Activated T-helper 9 cell treated with anti-CD3 and anti-CD28 coated beads, Interleukin-2, amount 50 U/mL, for 16 hours (primary cell): ENCODE results near the gene APOL6.
A peak's percentile ranks its signal among the peaks of the same experiment; 100 is the strongest.
"Not testable (repeated sequence)": the region's sequence is repeated elsewhere in the genome, so short reads cannot be mapped to it uniquely, and the experiment has no call there.

Experiments used
- DNase-seq: peaks from one replicate; pipeline ENCODE4 v3.0.0-alpha.2; 2020; ENCODE audit warnings: low read depth

The APOL6 gene

DNA sequence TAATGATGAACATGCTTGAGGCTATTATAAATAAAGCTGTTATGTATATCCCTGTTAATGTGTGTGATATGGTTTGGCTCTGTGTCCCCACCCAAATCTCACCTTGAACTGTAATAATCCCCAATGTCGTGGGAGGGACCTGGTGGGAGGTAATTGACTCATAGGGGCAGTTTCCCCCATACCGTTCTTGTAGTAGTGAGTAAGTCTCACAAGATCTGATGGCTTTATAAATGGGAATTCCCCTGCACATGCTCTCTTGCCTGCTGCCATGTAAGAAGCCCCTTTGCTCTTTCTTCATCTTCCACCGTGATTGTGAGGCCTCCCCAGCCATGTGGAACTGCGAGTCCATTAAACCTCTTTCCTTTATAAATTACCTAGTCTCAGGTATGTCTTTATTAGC, 31.2 kb downstream of the APOL6 start:
- DNase-seq, result peak; percentile 59

DNA sequence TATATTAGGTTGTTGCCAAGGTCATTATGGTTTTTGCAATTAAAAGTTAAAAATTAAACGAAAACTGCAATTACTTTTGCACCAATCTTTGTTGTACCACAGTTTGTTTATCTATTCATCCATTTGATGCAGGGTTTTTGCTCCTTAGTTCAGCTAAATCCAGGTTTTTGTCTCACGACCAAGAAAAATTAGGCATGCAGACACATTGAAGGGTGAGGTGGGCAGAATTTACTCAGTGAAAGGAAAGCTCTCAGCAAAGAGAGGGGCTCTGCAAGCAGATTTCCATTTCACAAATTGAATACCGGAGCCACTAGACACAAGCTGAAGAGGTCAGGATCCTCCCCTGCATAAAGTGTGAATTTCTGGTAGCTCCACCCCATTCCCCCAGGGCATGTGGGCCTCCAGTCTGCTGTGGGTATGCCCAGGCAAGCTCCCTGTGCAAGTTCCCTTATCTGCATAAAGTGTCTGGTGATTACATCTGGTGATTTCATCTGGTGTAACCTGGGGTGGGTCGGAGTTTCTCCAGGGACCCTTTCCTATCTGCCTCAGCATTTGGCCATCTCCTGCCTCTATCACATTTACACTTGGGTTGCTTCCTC, 33.3 kb downstream of the APOL6 start:
- no peak for DNase-seq

DNA sequence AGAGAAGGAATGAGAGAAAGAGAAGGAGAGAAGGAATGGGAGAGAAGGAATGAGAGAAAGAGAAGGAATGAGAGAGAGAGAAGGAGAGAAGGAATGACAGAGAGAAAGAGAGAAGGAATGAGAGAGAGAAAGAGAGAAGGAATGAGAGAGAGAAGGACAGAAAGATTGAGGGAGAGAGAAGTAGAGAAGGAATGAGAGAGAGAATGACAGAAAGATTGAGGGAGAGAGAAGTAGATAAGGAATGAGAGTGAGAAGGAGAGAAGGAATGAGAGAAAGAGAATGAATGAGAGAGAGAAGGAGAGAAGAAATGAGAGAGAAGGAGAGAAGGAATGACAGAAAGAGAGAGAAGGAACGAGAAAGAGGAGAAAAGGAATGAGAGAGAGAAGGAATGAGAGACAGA, 35.3 kb downstream of the APOL6 start:
- DNase-seq, result no peak

DNA sequence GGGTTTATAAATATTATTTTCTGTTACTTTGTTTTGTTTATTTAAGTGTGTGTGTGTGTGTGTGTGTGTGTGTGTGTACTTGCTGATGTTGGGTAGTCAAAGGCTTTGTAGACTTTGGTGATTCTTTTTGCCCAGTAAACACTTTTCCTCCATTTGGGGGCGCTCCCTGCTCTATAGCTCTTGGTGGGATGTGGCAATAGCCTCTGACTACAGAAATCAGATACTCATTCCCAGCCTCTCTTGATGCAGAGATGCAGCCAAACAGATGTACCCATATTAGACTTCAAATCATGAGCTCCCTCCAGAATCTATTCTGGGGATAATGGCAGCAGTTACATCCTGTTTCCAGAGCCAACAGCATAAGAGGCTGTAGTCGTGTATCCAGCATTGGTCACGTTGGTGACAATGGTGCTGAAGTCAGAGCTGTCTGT, 36.0 kb downstream of the APOL6 start:
- no peak for DNase-seq

DNA sequence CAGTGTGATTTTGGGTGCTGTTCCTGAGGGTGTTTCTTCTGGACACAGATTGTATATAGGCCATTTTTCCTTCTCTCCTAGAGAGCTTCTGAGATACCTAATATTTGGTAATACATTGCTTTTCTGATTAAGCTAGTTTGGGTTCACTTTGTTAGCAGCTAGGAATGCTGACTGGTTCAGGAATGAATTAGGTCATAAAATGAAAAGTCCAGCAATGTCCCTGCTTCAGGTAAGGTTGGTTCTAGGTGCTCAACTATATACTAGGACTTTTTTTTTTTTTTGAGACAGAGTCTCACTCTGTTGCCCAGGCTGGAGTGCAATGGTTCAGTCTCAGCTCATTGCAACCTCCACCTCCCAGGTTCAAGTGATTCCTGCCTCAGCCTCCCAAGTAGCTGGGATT, 36.5 kb downstream of the APOL6 start:
- DNase-seq, result no peak

DNA sequence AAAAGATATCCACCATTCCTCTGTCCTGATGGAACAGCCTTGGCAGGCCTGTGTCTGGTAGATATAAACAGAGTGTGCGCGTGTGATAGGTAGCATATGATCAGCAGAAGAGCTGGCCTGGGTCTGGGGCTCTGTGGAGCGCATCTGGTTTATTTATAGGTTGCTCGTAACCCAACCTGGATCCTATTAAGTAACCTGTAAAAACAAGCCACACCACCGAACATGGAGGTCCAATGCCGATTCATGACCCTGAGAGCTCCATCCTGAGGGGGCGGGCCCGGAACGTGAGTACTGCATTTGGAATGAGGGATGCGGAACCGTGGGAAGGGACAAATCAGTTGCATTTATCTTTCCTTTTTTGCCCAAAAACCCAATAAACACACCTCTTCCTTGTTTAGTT, 37.5 kb downstream of the APOL6 start:
- DNase-seq, result no peak

DNA sequence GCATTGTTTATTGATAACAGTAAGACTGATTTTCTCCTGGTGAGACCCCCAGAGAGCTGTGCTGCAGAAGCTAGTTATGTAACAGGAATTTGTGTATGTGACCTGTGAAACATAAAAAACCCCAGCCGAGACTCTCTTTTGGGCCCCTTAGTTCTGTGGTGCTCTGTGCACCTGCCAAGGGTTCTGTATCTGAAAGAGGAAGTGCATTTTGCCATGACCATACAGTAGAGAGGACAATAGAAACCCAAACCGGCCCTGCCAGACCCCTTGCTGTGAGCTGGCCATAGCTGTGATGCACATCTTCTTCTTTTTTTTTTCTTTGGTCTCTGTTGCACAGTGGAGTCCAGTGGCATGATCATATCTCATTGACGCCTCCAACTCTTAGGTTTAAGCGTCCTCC, 38.1 kb downstream of the APOL6 start:
- DNase-seq, result no peak

DNA sequence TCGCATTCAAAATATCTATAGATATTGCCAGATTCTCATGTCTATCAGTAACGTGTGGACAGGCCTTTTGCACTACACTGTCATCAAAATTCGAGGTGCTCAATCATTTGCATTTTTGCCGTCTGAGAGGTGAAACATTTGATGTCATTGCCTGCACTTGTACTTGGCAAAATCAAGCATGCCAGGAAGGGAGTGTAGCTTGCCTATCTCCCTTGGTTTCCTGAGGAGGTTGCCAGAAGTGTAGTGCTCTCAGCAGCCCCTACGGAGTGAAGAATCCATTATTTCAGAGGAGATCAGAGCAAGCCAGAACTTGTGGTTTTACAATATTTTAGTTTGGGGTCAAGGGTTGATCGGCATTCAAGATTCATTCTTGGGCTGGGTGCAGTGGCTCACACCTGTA, 39.2 kb downstream of the APOL6 start:
- no peak for DNase-seq

DNA sequence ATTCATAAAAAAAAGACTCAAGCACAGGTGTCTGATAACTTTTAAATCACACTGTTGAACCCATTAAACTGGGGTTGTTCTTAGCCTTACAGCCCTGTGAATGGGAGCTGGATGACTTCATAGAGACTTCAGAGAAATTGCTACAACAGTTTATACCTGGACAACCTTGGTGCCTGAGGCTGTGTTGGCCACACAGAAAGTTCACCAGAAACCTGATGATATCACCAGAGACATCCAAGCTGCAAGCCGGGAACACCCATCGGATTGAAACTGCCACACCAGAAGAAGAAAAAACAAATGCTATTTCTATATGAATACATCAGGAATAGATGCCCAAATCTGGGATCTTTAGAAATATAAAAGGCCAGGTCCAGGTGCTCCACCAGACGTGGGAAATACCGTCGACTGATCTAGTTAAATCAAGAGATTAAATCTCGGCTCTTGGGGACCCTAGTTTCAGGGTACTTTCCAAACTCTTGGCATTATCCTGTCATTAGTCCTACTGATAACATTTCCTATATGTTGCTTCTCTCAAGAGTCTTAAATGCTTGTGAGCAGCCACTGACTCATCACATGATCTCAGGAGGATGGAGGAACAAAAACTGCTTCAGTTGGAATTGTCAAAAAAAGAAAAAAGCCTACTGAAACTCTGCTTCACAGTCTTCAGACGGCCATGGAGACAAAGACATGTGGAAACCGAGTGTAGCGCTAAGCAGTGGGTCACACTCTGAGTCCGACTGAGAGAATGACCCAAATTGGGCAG, 40.8 kb downstream of the APOL6 start:
- DNase-seq, result no peak

DNA sequence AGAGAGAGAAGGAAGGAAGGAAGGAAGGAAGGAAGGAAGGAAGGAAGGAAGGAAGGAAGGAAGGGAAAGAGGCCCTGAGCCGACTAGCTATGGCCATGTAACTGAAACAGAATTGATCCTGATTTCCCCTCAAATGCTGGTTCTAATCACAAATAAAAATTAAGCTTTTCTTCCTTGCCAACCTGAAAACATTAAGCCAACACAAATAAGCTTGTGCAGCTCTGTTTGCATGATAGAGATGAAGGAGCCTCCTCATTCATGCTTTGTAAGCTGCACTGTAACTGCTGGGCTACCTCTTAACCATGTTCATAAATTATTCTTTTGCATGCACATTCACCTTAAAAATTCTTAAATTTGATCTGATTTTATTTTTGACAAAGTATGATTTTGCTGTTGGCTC, 41.8 kb downstream of the APOL6 start:
- no peak for DNase-seq

DNA sequence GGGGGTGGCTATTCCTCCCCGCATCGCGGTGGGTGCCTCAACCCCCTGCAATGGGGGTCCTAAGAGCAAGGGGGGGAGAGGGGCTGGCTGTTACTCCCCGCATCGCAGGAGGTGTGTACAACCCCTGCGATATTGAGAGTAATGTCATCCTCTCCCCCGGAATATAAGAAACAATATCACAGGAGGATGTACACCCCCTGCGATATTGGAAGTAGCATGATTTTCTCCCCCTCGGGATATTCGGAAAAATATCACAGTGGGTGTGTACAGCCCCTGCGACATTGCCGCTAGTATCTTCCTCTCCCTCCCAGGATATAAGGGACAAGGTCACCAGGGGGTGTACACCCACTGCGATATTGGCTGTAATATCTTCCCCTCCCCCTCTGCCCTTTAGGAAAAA, 47.0 kb downstream of the APOL6 start:
- no peak for DNase-seq

DNA sequence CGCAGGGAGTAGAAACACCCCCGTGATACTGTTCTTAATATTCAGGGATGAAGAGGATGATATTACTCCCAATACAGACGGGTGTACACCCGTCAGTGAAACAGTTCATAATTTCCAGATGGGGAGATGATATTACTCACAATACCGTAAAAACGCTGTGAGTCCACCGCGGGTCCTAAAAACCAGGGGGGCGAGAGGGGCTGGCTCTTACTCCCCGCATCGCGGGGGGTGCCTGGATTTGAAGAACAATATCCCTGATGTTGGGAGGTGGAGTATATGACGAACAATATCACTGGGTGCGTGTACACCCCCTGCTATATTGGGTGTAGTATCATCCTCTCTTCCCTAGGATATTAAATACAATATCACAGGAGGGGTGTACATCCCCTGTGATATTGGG, 48.9 kb downstream of the APOL6 start:
- DNase-seq, result no peak

DNA sequence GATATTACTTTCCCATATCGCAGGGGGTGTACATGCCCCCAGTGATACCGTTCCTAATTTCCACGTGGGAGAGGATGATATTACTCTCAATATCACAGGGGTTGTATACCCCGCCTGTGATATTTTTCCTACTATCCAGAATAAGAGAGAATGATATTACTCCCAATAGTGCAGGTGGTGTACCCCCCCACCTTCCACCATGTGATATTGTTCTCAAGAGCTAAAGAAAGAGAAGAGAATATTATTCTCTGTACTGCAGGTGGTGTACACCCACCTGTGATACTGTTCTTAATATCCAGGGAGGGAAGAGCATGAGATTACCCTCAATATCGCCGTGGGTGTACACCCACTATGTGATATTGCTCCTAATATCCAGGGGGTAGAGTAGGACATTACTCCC, 51.6 kb downstream of the APOL6 start:
- not testable (repeated sequence) for DNase-seq

DNA sequence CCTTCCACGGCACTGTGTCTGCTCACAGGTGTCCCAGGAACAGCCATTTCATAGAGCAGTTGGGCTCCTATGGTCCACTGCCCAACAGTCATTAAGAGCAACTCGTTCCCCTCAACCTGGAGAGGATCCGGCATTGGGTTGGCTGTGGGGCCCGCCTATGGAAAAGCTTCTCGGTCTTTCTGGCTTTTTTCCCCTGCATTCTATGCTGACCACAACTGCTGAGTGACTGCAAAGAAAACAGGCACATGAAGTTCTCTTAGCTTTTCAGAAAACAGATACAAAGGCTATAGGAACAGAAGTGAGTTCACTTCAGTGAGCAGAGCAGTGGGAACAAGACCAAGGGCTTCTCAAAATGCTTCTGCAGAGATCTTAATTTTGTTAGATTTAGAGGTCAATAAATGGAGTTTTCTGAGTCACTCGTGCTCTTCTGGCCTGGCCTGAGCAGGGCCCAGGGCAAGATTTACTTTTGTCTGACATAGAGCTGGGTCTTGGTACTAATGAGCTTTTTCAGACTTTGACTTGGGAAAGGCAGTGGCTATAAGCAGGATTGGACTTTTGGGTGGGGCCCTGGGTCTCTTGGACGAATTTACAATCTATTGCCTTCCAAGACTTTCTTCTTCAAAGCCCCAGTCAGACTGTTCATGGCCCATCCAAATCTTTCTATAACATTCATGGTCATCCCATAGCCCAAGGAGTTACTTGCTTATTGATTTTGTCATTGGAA, 55.8 kb downstream of the APOL6 start:
- no peak for DNase-seq

DNA sequence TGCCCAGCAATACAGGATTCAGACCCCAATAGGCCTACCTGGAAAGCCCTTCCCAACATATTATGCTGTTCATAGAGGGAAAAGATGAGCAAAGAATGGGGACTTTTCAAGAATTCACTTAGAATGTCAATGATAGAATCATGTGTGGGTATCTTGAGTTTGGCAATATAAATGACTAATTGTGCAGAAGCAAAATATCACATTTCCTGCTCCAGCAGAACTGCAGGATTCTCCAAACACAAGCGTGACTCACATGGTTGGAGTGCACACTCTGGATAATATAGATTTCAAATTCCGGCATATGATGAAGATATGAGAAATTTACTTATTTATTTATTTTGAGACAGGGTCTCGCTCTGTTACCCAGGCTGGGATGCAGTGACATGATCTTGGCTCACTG, 56.9 kb downstream of the APOL6 start:
- no peak for DNase-seq

DNA sequence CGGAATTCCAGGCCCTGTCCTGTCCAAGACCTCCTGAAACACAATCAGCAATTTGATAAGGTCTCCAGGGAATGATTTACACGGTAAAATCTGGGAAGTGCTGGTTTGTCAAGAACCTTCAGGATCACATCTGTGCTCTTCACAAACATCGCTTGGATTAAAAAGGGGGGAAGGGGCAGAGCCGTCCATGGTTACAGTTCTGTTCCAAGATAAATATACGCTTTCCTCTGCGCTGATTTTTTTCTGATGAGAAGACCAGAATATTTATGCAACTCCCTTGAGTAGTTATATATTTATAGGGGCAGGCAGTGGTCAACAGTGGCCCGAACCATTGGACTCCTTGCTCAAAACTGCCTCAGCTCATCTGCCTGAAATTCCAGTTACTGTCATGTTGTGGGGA, 60.2 kb downstream of the APOL6 start:
- no peak for DNase-seq

DNA sequence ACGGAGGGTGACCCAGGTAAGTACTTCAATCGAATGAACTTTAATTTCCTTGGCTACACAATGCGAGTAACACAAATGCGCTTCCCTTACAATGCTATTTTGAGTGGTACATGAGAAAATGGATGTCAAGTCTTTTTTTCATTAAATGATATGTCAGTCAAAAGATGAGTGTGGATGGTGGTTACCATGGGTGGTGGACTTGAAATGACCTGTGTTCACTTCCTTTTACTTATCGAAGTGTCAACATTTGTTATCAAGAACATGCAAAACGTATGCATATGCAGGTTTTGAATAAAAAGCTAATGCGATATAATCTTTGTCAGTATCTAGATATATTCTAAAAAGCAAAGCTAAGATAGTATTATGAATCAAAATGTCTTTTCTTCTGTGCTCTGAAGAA, 60.7 kb downstream of the APOL6 start:
- no peak for DNase-seq

DNA sequence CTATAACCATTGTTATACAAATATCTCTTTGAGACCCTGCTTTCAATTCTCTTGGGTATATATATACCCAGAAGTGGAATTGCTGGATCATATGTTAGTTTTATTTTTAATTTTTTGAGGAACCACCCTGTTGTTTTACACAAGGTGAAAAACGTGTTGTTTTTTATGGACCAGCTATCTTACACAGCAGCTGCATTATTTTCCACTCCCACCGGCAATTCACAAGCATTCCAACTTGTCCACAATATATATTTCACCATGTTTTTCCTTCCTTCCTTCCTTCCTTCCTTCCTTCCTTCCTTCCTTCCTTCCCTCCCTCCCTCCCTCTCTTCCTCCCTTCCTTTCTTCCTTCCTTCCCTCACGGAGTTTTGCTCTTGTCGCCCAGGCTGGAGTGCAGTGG, 63.1 kb downstream of the APOL6 start:
- DNase-seq, result no peak

DNA sequence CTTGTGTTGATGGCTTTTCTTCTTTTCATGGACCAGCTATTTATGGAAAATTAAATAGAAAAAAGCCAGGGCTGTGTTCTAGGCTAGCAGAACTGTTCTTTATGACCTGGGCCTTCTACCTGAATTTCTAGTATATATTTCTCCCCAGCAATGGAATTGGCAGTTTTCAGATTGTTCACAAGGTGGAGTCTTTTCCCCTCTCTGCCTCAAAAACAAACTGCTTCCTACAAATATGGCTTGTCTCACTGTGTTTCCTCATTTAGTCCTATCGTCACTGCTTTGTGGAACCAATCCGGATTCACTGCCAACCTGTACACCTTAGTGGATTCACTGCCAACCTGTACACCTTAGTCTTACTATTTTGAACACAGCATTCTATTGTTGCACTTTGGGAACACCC, 64.4 kb downstream of the APOL6 start:
- no peak for DNase-seq

DNA sequence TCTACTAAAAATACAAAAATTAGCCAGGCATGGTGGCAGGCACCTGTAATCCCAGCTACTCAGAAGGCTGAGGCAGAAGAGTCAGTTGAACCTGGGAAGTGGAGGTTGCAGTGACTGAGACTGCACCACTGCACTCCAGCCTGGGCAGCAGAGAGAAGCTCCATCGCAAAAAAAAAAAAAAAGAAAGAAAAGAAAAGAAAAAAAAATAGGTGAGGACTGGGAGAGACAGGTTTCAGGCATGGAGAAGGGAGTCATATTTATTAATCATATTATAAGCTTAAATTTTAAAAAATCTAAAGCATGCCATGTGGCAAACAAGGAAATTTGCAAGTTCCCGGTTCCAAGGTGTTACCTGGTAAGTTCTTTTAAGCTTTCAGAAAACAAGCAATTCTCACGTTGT, 69.3 kb downstream of the APOL6 start, which contains the start of gene APOL5:
Gene APOL5 (plus strand): TSS at position 301 of the 400 bp plus-strand sequence. CDS start 0 bp downstream, at position 301.
- DNase-seq, result no peak
